CD4-positive, alpha-beta memory T cell (primary cell): ENCODE results near the gene PPP1R3E. TPM values are rescaled to one million over a fixed set of nuclear protein-coding genes. Genes with fewer than 3 reads are reported as not detected.
"Not testable (repeated sequence)": the region's sequence is repeated elsewhere in the genome, so short reads cannot be mapped to it uniquely, and the experiment has no call there.

Experiments used
- CTCF ChIA-PET: fragments of 350-600 bp; sonication (Branson Sonifier 250); formaldehyde crosslinking; loops from one replicate; lab custom pipeline; 2021; ENCODE audit warnings: inconsistent platforms; ENCODE audit not compliant: partially characterized antibody; lab: Charles Lee
- POLR2A ChIA-PET: fragments of 350-600 bp; sonication (Branson Sonifier 250); formaldehyde crosslinking; loops from one replicate; lab custom pipeline; 2021; ENCODE audit not compliant: partially characterized antibody; lab: Charles Lee
- DNase-seq, 5 donors: peaks; one replicate each; pipeline versions ENCODE4 v3.0.0 to v3.0.0-alpha.2; 2020 to 2022; ENCODE audit warnings: mixed read lengths in 1 of 5
- H3K27ac ChIP-seq: one replicate; pipeline ENCODE4 v1.7.0; 2013; ENCODE audit warnings: low read depth, low read length
- H3K27me3 ChIP-seq: 2 replicates; pipeline ENCODE4 v1.7.0; 2013; ENCODE audit warnings: mild to moderate bottlenecking, low read length, moderate library complexity; ENCODE audit not compliant: insufficient read depth
- H3K36me3 ChIP-seq: 2 replicates; pipeline ENCODE4 v1.7.0; 2013; ENCODE audit warnings: mild to moderate bottlenecking, low read length, moderate library complexity; ENCODE audit not compliant: insufficient read depth
- H3K4me1 ChIP-seq: 2 replicates; pipeline ENCODE4 v1.7.0; 2013; ENCODE audit warnings: mild to moderate bottlenecking, low read length, moderate library complexity; ENCODE audit not compliant: insufficient read depth
- H3K4me3 ChIP-seq, 2 donors: one replicate each; pipeline ENCODE4 v1.7.0; 2013; ENCODE audit warnings: low read length in 2 of 2, mild to moderate bottlenecking in 1 of 2
- H3K9me3 ChIP-seq, 2 donors: one replicate each; pipeline ENCODE4 v1.7.0; 2013; ENCODE audit warnings: low read length in 2 of 2, control low read depth in 1 of 2; ENCODE audit not compliant: control insufficient read depth in 1 of 2
- H3K27ac Mint-ChIP-seq, 7 donors: one replicate each; pipeline ENCODE4 v1.8.0; 2020 to 2021; ENCODE audit warnings: mixed read lengths in 7 of 7, mild to moderate bottlenecking in 6 of 7, inconsistent platforms in 3 of 7, moderate library complexity in 3 of 7
- H3K27me3 Mint-ChIP-seq, 2 donors: one replicate each; pipeline ENCODE4 v1.8.0; 2020 to 2021; ENCODE audit warnings: mixed read lengths in 2 of 2
- H3K36me3 Mint-ChIP-seq, 2 donors: one replicate each; pipeline ENCODE4 v1.8.0; 2020 to 2021; ENCODE audit warnings: mixed read lengths in 2 of 2, inconsistent platforms in 1 of 2, mild to moderate bottlenecking in 1 of 2
- H3K4me1 Mint-ChIP-seq, 4 donors: one replicate each; pipeline ENCODE4 v1.8.0; 2020 to 2021; ENCODE audit warnings: mixed read lengths in 4 of 4, mild to moderate bottlenecking in 1 of 4
- H3K4me3 Mint-ChIP-seq, 8 donors: one replicate each; pipeline ENCODE4 v1.8.0; 2020 to 2021; ENCODE audit warnings: mixed read lengths in 8 of 8, mild to moderate bottlenecking in 7 of 8, moderate library complexity in 6 of 8, inconsistent platforms in 3 of 8
- H3K9me3 Mint-ChIP-seq, 8 donors: one replicate each; pipeline ENCODE4 v1.8.0; 2020 to 2021; ENCODE audit warnings: mixed read lengths in 8 of 8, mild to moderate bottlenecking in 5 of 8, inconsistent platforms in 3 of 8, moderate library complexity in 1 of 8
- intact Hi-C: fragments of 100-400 bp; cut with micrococcal nuclease; formaldehyde crosslinking; loops from one replicate; pipeline ENCODE4 v1.15.1; 2023
- polyA plus RNA-seq, 2 donors: library from polyadenylated mRNA; unstranded; fragments of 300-500 nt; fragmentation: Illumina TruSeq; gene quantifications; one replicate each; pipeline ENCODE4 v1.2.3, GENCODE V29; 2021
- total RNA-seq, 2 experiments: library from RNA; stranded (reverse); gene quantifications; one replicate each; pipeline ENCODE4 v1.2.3, GENCODE V29; 2021

The PPP1R3E gene
- total and polyA plus RNA-seq, 4 experiments from 2014 or later: 1.3 to 87.3 (median 42.6) TPM

DNA sequence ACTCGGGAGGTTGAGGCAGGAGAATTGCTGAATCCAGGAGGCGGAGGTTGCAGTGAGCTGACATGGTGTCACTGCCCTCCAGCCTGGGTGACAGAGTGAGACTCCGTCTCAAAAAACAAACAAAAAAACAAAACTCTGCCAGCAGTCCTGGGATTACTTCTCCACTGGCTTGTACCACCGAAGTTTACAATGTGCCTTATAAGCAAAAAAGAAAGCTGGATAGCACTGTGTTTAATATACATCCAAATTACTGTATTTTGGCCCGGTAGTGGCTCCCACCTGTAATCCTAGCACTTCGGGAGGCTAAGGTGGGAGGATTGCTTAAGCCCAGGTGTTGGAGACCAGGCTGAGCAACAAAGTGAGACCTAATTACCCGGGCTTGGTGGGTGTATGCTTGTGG is 33.5 kb downstream of the PPP1R3E start:
- Histone ChIP-seq H3K27ac (no peak overlapping the region), H3K4me3 (no peak overlapping the region), H3K27me3 (no peaks in the 10 kb centered on the region), H3K4me1 (no peaks in the 10 kb centered on the region), H3K36me3 (no peaks in the 10 kb centered on the region), H3K9me3 (no peaks in the 10 kb centered on the region)
- H3K36me3 Mint-ChIP-seq: no peaks in the 10 kb centered on the region
- ChIA-PET CTCF (interaction anchor here (0.8 to 1.7 kb wide), 3 partner anchors 23 to 111 kb away, joined by 3 to 7 read pairs (median 3); no protein-coding TSS in a partner anchor), POLR2A (interaction anchor here (1.1 to 1.2 kb wide), 2 partner anchors 8 to 20 kb away, joined by 3 read pairs; no protein-coding TSS in a partner anchor)
- H3K4me3 Mint-ChIP-seq: no peak overlapping the region
- H3K9me3 Mint-ChIP-seq: no peaks in the 10 kb centered on the region
- no peaks in the 10 kb centered on the region for H3K4me1 Mint-ChIP-seq
- intact Hi-C loops: no loop called here
- H3K27me3 Mint-ChIP-seq: peaks cover 1 to 7% of the 10 kb centered on the region in 2 donors
- DNase-seq: no peak
- no peak overlapping the region for H3K27ac Mint-ChIP-seq

DNA sequence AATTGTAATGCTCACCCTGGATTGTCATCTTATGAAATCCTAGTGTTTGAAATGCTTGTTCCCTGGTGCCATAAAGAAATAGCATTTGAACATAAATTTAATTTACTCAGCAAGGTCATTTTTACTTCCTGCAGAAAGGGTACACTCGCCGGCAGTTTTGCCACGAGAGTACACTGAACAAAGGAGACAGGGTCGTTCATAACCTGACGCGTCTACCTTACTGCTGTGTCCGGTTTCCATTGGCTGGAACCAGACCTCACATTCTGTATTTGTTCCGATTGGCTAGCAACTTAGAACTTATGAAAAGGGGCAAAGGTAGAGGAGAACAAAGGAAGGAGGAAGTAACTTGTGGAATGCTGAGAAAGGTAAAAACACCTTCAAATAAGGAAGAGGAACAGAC is 41.8 kb downstream of the PPP1R3E start:
- H3K27ac ChIP-seq, POLR2A ChIA-PET, H3K27ac Mint-ChIP-seq, H3K4me1 Mint-ChIP-seq, H3K36me3 Mint-ChIP-seq, H3K4me3 ChIP-seq, intact Hi-C loops, H3K9me3 ChIP-seq, H3K4me1 ChIP-seq, H3K27me3 ChIP-seq, H3K36me3 ChIP-seq, DNase-seq, H3K9me3 Mint-ChIP-seq, H3K4me3 Mint-ChIP-seq: not testable (repeated sequence)
- CTCF ChIA-PET: interaction anchor here (1.5 to 3.5 kb wide), 2 partner anchors 119 to 122 kb away, joined by 4 to 13 read pairs; no protein-coding TSS in a partner anchor
- H3K27me3 Mint-ChIP-seq: peaks cover 27 to 43% of the 10 kb centered on the region in 2 donors

DNA sequence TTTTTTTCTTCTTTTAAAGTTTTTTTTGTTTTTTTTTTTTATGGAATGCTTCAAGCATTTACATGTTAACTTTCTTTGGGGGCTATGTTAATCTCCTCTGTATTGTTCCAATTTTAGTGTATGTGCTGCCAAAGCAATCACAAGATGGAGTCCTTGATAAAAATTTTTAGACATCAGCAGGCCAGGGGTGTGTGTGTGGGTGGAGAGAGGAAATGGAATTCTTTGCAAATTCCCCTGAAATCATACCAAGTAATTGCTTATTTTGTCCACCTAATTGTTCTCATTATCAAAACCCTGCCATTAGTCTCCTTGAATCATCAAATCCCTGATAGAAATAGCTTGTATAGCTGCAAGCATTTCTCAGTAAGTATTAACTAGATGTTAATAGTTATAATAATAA is 43.2 kb downstream of the PPP1R3E start:
- Mint-ChIP-seq H3K27ac (no peak overlapping the region), H3K4me1 (no peaks in the 10 kb centered on the region), H3K27me3 (peaks cover 26 to 40% of the 10 kb centered on the region in 2 donors), H3K9me3 (no peaks in the 10 kb centered on the region), H3K36me3 (no peaks in the 10 kb centered on the region), H3K4me3 (no peak overlapping the region)
- intact Hi-C loops: no loop called here
- Histone ChIP-seq H3K4me1 (no peaks in the 10 kb centered on the region), H3K27ac (no peak overlapping the region), H3K9me3 (no peaks in the 10 kb centered on the region), H3K4me3 (no peak overlapping the region), H3K27me3 (no peaks in the 10 kb centered on the region), H3K36me3 (no peaks in the 10 kb centered on the region)
- CTCF ChIA-PET: interaction anchor here (1.5 to 3.5 kb wide), 2 partner anchors 120 to 123 kb away, joined by 4 to 13 read pairs; no protein-coding TSS in a partner anchor
- no peak for DNase-seq
- POLR2A ChIA-PET: no interaction called here

DNA sequence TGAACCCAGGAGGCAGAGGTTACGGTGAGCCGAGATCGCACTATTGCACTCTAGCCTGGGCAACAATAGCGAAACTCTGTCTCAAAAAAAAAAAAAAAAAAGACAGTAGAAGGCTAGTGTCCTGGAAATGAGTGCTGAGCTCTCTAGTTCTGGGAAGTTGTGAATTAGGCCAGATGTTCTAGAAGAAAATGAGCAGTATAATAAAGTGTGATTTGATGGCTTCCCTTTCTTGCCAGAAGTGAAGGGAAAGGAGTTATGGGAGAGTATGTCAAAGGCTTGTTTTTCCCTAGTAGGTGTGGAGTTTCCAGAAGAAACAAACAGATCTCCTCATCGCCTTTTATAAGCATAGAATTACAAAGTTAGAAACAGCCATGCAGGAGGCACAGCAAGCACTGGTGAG is 44.4 kb downstream of the PPP1R3E start:
- no peak overlapping the region for H3K4me3 Mint-ChIP-seq
- POLR2A ChIA-PET: interaction anchor here (0.6 kb wide), 1 partner anchor 83 kb away, joined by 3 read pairs; no protein-coding TSS in a partner anchor
- no peaks in the 10 kb centered on the region for H3K9me3 Mint-ChIP-seq
- intact Hi-C loops: no loop called here
- Histone ChIP-seq H3K4me3 (no peak overlapping the region), H3K4me1 (no peaks in the 10 kb centered on the region), H3K36me3 (no peaks in the 10 kb centered on the region), H3K9me3 (no peaks in the 10 kb centered on the region), H3K27ac (no peak overlapping the region), H3K27me3 (no peaks in the 10 kb centered on the region)
- H3K27ac Mint-ChIP-seq: peak overlapping the region in 1 of 7 donors; percentile 2
- H3K4me1 Mint-ChIP-seq: no peaks in the 10 kb centered on the region
- DNase-seq: no peak
- H3K27me3 Mint-ChIP-seq: peaks cover 26 to 38% of the 10 kb centered on the region in 2 donors
- CTCF ChIA-PET: interaction anchor here (1.3 to 3.5 kb wide), 2 partner anchors 14 to 122 kb away, joined by 5 to 13 read pairs; no protein-coding TSS in a partner anchor
- no peaks in the 10 kb centered on the region for H3K36me3 Mint-ChIP-seq

DNA sequence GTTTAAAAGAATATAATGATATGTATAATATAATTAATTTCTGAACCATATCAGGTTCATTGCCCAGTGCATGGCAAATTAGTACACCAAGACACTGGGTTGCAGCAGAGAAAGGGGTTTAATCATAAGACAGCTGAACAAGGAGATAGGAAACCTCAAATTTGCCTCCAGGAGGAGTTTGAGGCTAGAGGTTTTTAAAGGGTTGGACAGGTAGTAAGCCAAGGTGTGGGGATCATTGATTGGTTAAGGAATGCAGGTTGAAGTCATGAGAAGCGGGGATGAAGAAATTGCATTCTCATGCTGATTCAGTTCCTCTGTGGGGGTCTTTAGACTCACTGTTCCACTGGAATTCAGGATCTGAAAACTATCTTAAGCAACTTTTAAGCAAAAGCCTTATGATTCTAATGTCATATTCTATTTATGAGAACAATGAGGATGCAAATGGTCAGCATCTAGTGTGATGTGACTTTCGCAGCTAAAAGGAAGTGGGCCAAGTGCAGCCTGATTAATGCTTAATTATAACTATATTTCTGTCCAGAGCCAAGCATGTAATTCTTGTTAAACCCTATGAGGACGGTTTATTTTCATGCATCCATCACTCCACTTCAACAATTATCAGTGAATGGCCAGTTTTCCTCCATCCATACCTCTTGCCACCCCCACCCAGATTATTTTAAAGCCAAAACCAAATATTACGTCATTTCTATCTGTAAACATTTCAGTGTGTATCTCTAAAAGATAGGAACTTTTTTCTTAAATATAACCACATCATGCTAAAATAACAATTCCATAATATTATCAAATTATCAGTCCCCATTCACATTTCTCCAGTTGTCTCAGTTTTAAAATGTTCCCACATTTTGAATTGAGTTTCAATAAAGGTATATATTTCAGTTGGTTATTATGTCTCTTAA is 50.0 kb downstream of the PPP1R3E start:
- Mint-ChIP-seq H3K4me3 (no peak overlapping the region), H3K27me3 (peaks cover 9 to 21% of the 10 kb centered on the region in 2 donors), H3K27ac (no peak overlapping the region), H3K9me3 (no peaks in the 10 kb centered on the region), H3K36me3 (no peaks in the 10 kb centered on the region), H3K4me1 (no peaks in the 10 kb centered on the region)
- no peaks in the 10 kb centered on the region for H3K36me3 ChIP-seq
- no peaks in the 10 kb centered on the region for H3K9me3 ChIP-seq
- no peak overlapping the region for H3K27ac ChIP-seq
- POLR2A ChIA-PET: no interaction called here
- intact Hi-C loops: no loop called here
- H3K4me3 ChIP-seq: no peak overlapping the region
- CTCF ChIA-PET: interaction anchor here (1.3 kb wide), 1 partner anchor 133 kb away, joined by 4 read pairs; no protein-coding TSS in a partner anchor
- no peaks in the 10 kb centered on the region for H3K4me1 ChIP-seq
- no peak for DNase-seq
- no peaks in the 10 kb centered on the region for H3K27me3 ChIP-seq

DNA sequence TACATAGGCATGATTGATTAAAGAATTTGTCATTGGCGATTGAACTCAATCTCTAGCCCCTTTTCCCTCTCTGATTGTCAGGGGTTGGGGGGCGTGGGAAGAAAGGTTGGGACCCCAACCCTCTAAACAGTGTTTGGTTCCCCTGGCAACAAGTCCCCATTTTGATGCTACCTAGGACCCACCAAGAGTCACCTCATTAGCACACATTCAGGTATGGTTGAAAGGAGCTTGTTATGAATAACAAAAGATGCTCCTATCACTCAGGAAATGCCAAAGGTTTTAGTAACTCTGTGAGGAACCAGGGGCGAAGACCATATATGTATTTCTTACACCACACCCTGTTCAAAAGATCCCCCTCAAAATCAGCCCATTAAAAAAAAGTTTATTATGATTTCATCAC is 50.7 kb downstream of the PPP1R3E start:
- no peaks in the 10 kb centered on the region for H3K36me3 ChIP-seq
- no peaks in the 10 kb centered on the region for H3K4me1 ChIP-seq
- Mint-ChIP-seq H3K36me3 (no peaks in the 10 kb centered on the region), H3K4me1 (no peaks in the 10 kb centered on the region), H3K27me3 (peaks cover 9 to 18% of the 10 kb centered on the region in 2 donors), H3K27ac (no peak overlapping the region), H3K9me3 (no peaks in the 10 kb centered on the region), H3K4me3 (no peak overlapping the region)
- intact Hi-C loops: no loop called here
- POLR2A ChIA-PET: no interaction called here
- DNase-seq: no peak
- no peak overlapping the region for H3K27ac ChIP-seq
- H3K27me3 ChIP-seq: no peaks in the 10 kb centered on the region
- H3K9me3 ChIP-seq: no peaks in the 10 kb centered on the region
- no peak overlapping the region for H3K4me3 ChIP-seq
- CTCF ChIA-PET: interaction anchor here (1.3 kb wide), 1 partner anchor 132 kb away, joined by 4 read pairs; no protein-coding TSS in a partner anchor

DNA sequence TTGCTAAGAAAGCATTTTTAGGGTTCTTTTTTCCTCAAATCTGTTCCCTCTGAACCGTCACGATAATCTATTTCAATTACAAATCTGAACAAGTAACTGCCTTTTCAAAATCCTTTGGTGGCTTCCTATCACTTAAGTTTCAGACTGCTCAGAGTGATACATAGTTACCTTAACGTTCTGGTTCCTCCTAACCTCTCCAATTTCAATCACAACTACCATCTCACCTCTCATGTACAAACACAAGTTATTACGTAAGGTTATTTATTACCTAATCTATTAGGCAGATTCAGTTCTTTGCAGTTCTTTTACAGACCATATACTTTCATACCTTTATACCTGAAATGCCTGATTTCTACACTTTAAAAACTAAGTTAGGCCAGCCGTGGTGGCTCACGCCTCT is 52.8 kb downstream of the PPP1R3E start:
- Histone ChIP-seq H3K27me3 (no peaks in the 10 kb centered on the region), H3K4me3 (no peak overlapping the region), H3K27ac (no peak overlapping the region), H3K36me3 (no peaks in the 10 kb centered on the region), H3K4me1 (no peaks in the 10 kb centered on the region), H3K9me3 (no peaks in the 10 kb centered on the region)
- Mint-ChIP-seq H3K4me1 (no peaks in the 10 kb centered on the region), H3K36me3 (no peaks in the 10 kb centered on the region), H3K27ac (no peak overlapping the region), H3K27me3 (peaks cover 9 to 16% of the 10 kb centered on the region in 2 donors), H3K9me3 (no peaks in the 10 kb centered on the region), H3K4me3 (no peak overlapping the region)
- ChIA-PET CTCF (interaction anchor here (1.2 kb wide), 1 partner anchor 13 kb away, joined by 3 read pairs; no protein-coding TSS in a partner anchor), POLR2A (no interaction called here)
- intact Hi-C loops: no loop called here
- DNase-seq: no peak
